Measurements from ENCODE around the gene TGFB3. TPM values are rescaled to one million over a fixed set of nuclear protein-coding genes. Genes with fewer than 3 reads are reported as not detected.
"Not testable (repeated sequence)": the region's sequence is repeated elsewhere in the genome, so short reads cannot be mapped to it uniquely, and the experiment has no call there.

TGFB3 gene
- total RNA-seq = 10 to 100 TPM in 2 of 8 experiments, 1 to 10 TPM in 5, under 1 TPM in 1; 0.96 to 21.7 (median 3.6) TPM

- 0 to 9% (median 3%) methylated on average over 2 to 11 of the region's 26 CpGs; no CpG with 5 or more reads in 2 of the 10 experiments for WGBS, 10 experiments
- in situ Hi-C loops (cut with MboI; ENCODE audit: low pct_unique_long_range_greater_than_20kb in 2 of 9, low sequenced_read_pairs in 9 of 9, unreplicated experiment in 9 of 9) = loop anchor here in 6 of 9 experiments (10.0 to 25.0 kb wide), 3 partner anchors 77 to 269 kb away; no protein-coding TSS in a partner anchor
- peak within 1 kb of the TSS in 1 of 2 donors; percentile 24 for H3K27ac ChIP-seq
Observed at GRCh38 chr14:75981426-75982265, at the start of gene TGFB3. Gene TGFB3 (minus strand): TSS chr14:75981995. CDS start chr14:75980893, 1,102 bp downstream.

GRCh38 chr14:76024211-76024907 lies 42.6 kb upstream of the TGFB3 start:
- in situ Hi-C loops (cut with MboI; ENCODE audit: low pct_unique_long_range_greater_than_20kb in 2 of 9, low sequenced_read_pairs in 9 of 9, unreplicated experiment in 9 of 9) = no loop called here
- Histone ChIP-seq H3K27ac (no peak overlapping the region), H3K4me1 (replicated peaks in 1 of 2) (no peaks in the 10 kb centered on the region), H3K4me3 (no peak overlapping the region)
- 40 to 91% (median 83%) methylated on average over 2 to 4 of the region's 4 CpGs; no CpG with 5 or more reads in 2 of the 10 experiments for WGBS, 10 experiments
- peak in 1 of 8 experiments; percentile 32 for ATAC-seq (replicated peaks in 6 of 8)

More at GRCh38 chr14:75981426-75982265, at the start of gene TGFB3:
- ATAC-seq (replicated peaks in 6 of 8) = peak; percentile 47 to 66 (median 56)
- peak within 1 kb of the TSS; percentile 61 to 94 (median 63) for H3K4me3 ChIP-seq
- peaks cover 7 to 10% of the 10 kb centered on the region in 2 donors for H3K4me1 ChIP-seq (replicated peaks in 1 of 2)

- in situ Hi-C loops (cut with MboI; ENCODE audit: low pct_unique_long_range_greater_than_20kb in 2 of 9, low sequenced_read_pairs in 9 of 9, unreplicated experiment in 9 of 9) = no loop called here
- no peak for ATAC-seq (replicated peaks in 6 of 8)
- WGBS, 10 experiments = 45 to 100% (median 90%) methylated on average over 1 of the region's 1 CpG; no CpG with 5 or more reads in 2 of the 10 experiments
Observed at GRCh38 chr14:76023757-76024156, 42.0 kb upstream of the TGFB3 start.

GRCh38 chr14:76022991-76023390 lies 41.2 kb upstream of the TGFB3 start:
- Histone ChIP-seq H3K4me1 (replicated peaks in 1 of 2) (no peaks in the 10 kb centered on the region), H3K4me3 (no peak overlapping the region), H3K27ac (no peak overlapping the region)
- peak in 2 of 8 experiments; percentile 19 to 23 for ATAC-seq (replicated peaks in 6 of 8)
- in situ Hi-C loops (cut with MboI; ENCODE audit: low pct_unique_long_range_greater_than_20kb in 2 of 9, low sequenced_read_pairs in 9 of 9, unreplicated experiment in 9 of 9) = no loop called here
- 67 to 100% (median 88%) methylated on average over 1 to 2 of the region's 2 CpGs; no CpG with 5 or more reads in 4 of the 10 experiments for WGBS, 10 experiments

More at GRCh38 chr14:76023757-76024156, 42.0 kb upstream of the TGFB3 start:
- Histone ChIP-seq H3K27ac (no peak overlapping the region), H3K4me1 (replicated peaks in 1 of 2) (no peaks in the 10 kb centered on the region), H3K4me3 (no peak overlapping the region)

- WGBS, 10 experiments = 90 to 100% (median 95%) methylated on average over 1 to 2 of the region's 2 CpGs
- in situ Hi-C loops (cut with MboI; ENCODE audit: low pct_unique_long_range_greater_than_20kb in 2 of 9, low sequenced_read_pairs in 9 of 9, unreplicated experiment in 9 of 9) = no loop called here
Observed at GRCh38 chr14:76019676-76020075, 37.9 kb upstream of the TGFB3 start.

GRCh38 chr14:76015668-76016067 lies 33.9 kb upstream of the TGFB3 start:
- no peak overlapping the region for H3K27ac ChIP-seq
- ATAC-seq (replicated peaks in 6 of 8) = no peak
- no peak overlapping the region for H3K4me3 ChIP-seq
- WGBS, 10 experiments = 38 to 100% (median 63%) methylated on average over 1 of the region's 1 CpG; no CpG with 5 or more reads in 5 of the 10 experiments
- in situ Hi-C loops (cut with MboI; ENCODE audit: low pct_unique_long_range_greater_than_20kb in 2 of 9, low sequenced_read_pairs in 9 of 9, unreplicated experiment in 9 of 9) = no loop called here
- no peaks in the 10 kb centered on the region for H3K4me1 ChIP-seq (replicated peaks in 1 of 2)

More at GRCh38 chr14:76019676-76020075, 37.9 kb upstream of the TGFB3 start:
- no peak overlapping the region for H3K4me3 ChIP-seq
- no peak overlapping the region for H3K27ac ChIP-seq
- H3K4me1 ChIP-seq (replicated peaks in 1 of 2) = no peaks in the 10 kb centered on the region
- no peak for ATAC-seq (replicated peaks in 6 of 8)

- in situ Hi-C loops (cut with MboI; ENCODE audit: low pct_unique_long_range_greater_than_20kb in 2 of 9, low sequenced_read_pairs in 9 of 9, unreplicated experiment in 9 of 9) = no loop called here
- ATAC-seq (replicated peaks in 6 of 8) = no peak
- WGBS, 10 experiments = 71 to 100% (median 92%) methylated on average over 1 of the region's 1 CpG; no CpG with 5 or more reads in 6 of the 10 experiments
- no peak overlapping the region for H3K4me3 ChIP-seq
- no peak overlapping the region for H3K27ac ChIP-seq
- no peaks in the 10 kb centered on the region for H3K4me1 ChIP-seq (replicated peaks in 1 of 2)
Observed at GRCh38 chr14:76015191-76015590, 33.4 kb upstream of the TGFB3 start.

- 60 to 100% (median 87%) methylated on average over 1 to 6 of the region's 9 CpGs; no CpG with 5 or more reads in 1 of the 10 experiments for WGBS, 10 experiments
- Histone ChIP-seq H3K4me1 (replicated peaks in 1 of 2) (no peaks in the 10 kb centered on the region), H3K4me3 (no peak overlapping the region), H3K27ac (no peak overlapping the region)
- in situ Hi-C loops (cut with MboI; ENCODE audit: low pct_unique_long_range_greater_than_20kb in 2 of 9, low sequenced_read_pairs in 9 of 9, unreplicated experiment in 9 of 9) = no loop called here
- peak in 1 of 8 experiments; percentile 45 for ATAC-seq (replicated peaks in 6 of 8)
Observed at GRCh38 chr14:76012354-76012753, 30.6 kb upstream of the TGFB3 start.

- in situ Hi-C loops (cut with MboI; ENCODE audit: low pct_unique_long_range_greater_than_20kb in 2 of 9, low sequenced_read_pairs in 9 of 9, unreplicated experiment in 9 of 9) = no loop called here
- H3K4me3 ChIP-seq = no peak overlapping the region
- no peak for ATAC-seq (replicated peaks in 6 of 8)
- no peaks in the 10 kb centered on the region for H3K4me1 ChIP-seq (replicated peaks in 1 of 2)
- H3K27ac ChIP-seq = no peak overlapping the region
Observed at GRCh38 chr14:76011930-76012329, 30.1 kb upstream of the TGFB3 start.

GRCh38 chr14:76009627-76010026 lies 27.8 kb upstream of the TGFB3 start:
- peak in 1 of 8 experiments; percentile 49 for ATAC-seq (replicated peaks in 6 of 8)
- H3K4me3 ChIP-seq; H3K27ac ChIP-seq; H3K4me1 ChIP-seq (replicated peaks in 1 of 2); in situ Hi-C loops (cut with MboI; ENCODE audit: low pct_unique_long_range_greater_than_20kb in 2 of 9, low sequenced_read_pairs in 9 of 9, unreplicated experiment in 9 of 9): not testable (repeated sequence)
- WGBS, 10 experiments = 76 to 100% (median 95%) methylated on average over 1 to 3 of the region's 3 CpGs; no CpG with 5 or more reads in 5 of the 10 experiments

GRCh38 chr14:76007852-76008251 lies 26.1 kb upstream of the TGFB3 start:
- Histone ChIP-seq H3K27ac (no peak overlapping the region), H3K4me1 (replicated peaks in 1 of 2) (no peaks in the 10 kb centered on the region), H3K4me3 (no peak overlapping the region)
- 50 to 100% (median 92%) methylated on average over 1 to 2 of the region's 2 CpGs; no CpG with 5 or more reads in 2 of the 10 experiments for WGBS, 10 experiments
- in situ Hi-C loops (cut with MboI; ENCODE audit: low pct_unique_long_range_greater_than_20kb in 2 of 9, low sequenced_read_pairs in 9 of 9, unreplicated experiment in 9 of 9) = no loop called here
- peak in 1 of 8 experiments; percentile 43 for ATAC-seq (replicated peaks in 6 of 8)

GRCh38 chr14:76007379-76007778 lies 25.6 kb upstream of the TGFB3 start:
- in situ Hi-C loops (cut with MboI; ENCODE audit: low pct_unique_long_range_greater_than_20kb in 2 of 9, low sequenced_read_pairs in 9 of 9, unreplicated experiment in 9 of 9) = no loop called here
- Histone ChIP-seq H3K27ac (no peak overlapping the region), H3K4me1 (replicated peaks in 1 of 2) (no peaks in the 10 kb centered on the region), H3K4me3 (no peak overlapping the region)
- WGBS, 10 experiments = 86 to 100% (median 100%) methylated on average over 1 of the region's 1 CpG; no CpG with 5 or more reads in 6 of the 10 experiments
- peak in 3 of 8 experiments; percentile 57 to 72 (median 58) for ATAC-seq (replicated peaks in 6 of 8)

- Histone ChIP-seq H3K4me3 (no peak overlapping the region), H3K27ac (no peak overlapping the region), H3K4me1 (replicated peaks in 1 of 2) (no peaks in the 10 kb centered on the region)
- ATAC-seq (replicated peaks in 6 of 8) = no peak
- 71 to 100% (median 92%) methylated on average over 1 to 2 of the region's 2 CpGs for WGBS, 10 experiments
- in situ Hi-C loops (cut with MboI; ENCODE audit: low pct_unique_long_range_greater_than_20kb in 2 of 9, low sequenced_read_pairs in 9 of 9, unreplicated experiment in 9 of 9) = no loop called here
Observed at GRCh38 chr14:76006253-76006652, 24.5 kb upstream of the TGFB3 start.
